DND-41 (cell line): ENCODE data around the gene FHAD1.

Experiments used
- ATAC-seq: fragments of 200-7000 bp; cut with Tn5 transposase; 3 replicates; pipeline ENCODE4 v1.9.1; 2021; ENCODE audit warnings: low read depth; ENCODE audit not compliant: insufficient read depth
- DNase-seq: peaks from one replicate; pipeline ENCODE4 v3.0.0-alpha.2; 2020
- H2AFZ ChIP-seq: 2 replicates; pipeline ENCODE4 v1.6.0; 2012; ENCODE audit warnings: low read depth, low read length
- H3K27ac ChIP-seq: 2 replicates; pipeline ENCODE4 v1.5.1; 2012; ENCODE audit warnings: low read length, inconsistent platforms
- H3K27me3 ChIP-seq: fragments of 200-600 bp; sonication (generic); 2 replicates; pipeline ENCODE4 v1.6.0; 2012; ENCODE audit warnings: low read length, mild to moderate bottlenecking, inconsistent platforms; ENCODE audit not compliant: insufficient read depth, poor library complexity
- H3K36me3 ChIP-seq: 2 replicates; pipeline ENCODE4 v1.5.1; 2012; ENCODE audit warnings: low read length, inconsistent platforms; ENCODE audit not compliant: insufficient read depth
- H3K4me1 ChIP-seq: 2 replicates; pipeline ENCODE4 v1.5.1; 2012; ENCODE audit warnings: mild to moderate bottlenecking, low read length; ENCODE audit not compliant: insufficient read depth
- H3K4me2 ChIP-seq: 2 replicates; pipeline ENCODE4 v1.6.0; 2012; ENCODE audit warnings: mild to moderate bottlenecking, moderate library complexity, low read length, inconsistent platforms; ENCODE audit not compliant: insufficient read depth
- H3K4me3 ChIP-seq, 2 experiments: fragments of 200-600 bp in 1 of 2; shearing (Covaris generic) in 1 of 2; 2 replicates each; pipeline ENCODE4 v1.5.1; 2012 to 2016; ENCODE audit warnings: inconsistent platforms in 2 of 2, low read length in 2 of 2, mild to moderate bottlenecking in 2 of 2, low read depth in 1 of 2, moderate library complexity in 1 of 2
- H3K79me2 ChIP-seq: 2 replicates; pipeline ENCODE4 v1.6.0; 2012; ENCODE audit warnings: low read length, inconsistent platforms; ENCODE audit not compliant: insufficient read depth
- H3K9ac ChIP-seq: 2 replicates; pipeline ENCODE4 v1.6.0; 2012; ENCODE audit warnings: low read depth, mild to moderate bottlenecking, inconsistent platforms, low read length, moderate library complexity
- H3K9me3 ChIP-seq: 2 replicates; pipeline ENCODE4 v1.5.1; 2012; ENCODE audit warnings: low read length, moderate library complexity, mild to moderate bottlenecking, inconsistent platforms; ENCODE audit not compliant: insufficient read depth, severe bottlenecking
- H4K20me1 ChIP-seq: 2 replicates; pipeline ENCODE4 v1.6.0; 2012; ENCODE audit warnings: low read length; ENCODE audit not compliant: insufficient read depth
- EZH2 ChIP-seq: IDR thresholded peaks from 3 replicates; pipeline ENCODE4 v1.6.1; 2012; ENCODE audit warnings: borderline replicate concordance, low read depth, mild to moderate bottlenecking, moderate library complexity, low read length, inconsistent platforms; ENCODE audit not compliant: severe bottlenecking
- TF ChIP-seq, protein P1 (sequence below): IDR thresholded peaks from 2 replicates; pipeline ENCODE4 v1.5.1; 2012; ENCODE audit warnings: borderline replicate concordance, low read length, moderate library complexity, mild to moderate bottlenecking; ENCODE audit not compliant: poor library complexity, severe bottlenecking; ENCODE audit errors: extremely low read depth

Gene FHAD1

DNA sequence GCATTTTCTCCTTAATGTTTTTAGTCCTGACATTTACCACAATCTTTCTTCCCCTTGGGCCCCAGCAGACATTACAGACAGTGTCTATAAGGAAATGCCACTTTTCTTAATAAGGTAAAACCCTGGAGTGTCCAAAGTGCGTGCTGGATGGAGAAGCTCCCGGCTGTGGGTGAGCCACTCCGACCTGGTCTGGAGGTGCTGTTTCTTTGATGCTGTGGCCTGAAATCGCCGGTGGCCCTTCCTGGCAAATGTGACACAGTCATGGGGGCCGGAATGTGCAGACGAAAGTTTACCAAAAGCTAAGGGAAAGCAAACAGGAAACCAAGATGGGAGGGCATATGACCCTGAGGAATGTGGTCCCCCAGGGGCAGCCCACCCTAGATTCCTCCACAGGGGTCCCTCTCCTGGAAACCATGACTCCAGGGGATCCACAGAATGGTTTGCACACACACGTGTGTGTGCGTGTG, 77.9 kb downstream of the FHAD1 start:
- Histone ChIP-seq H3K4me3 (no peak overlapping the region), H3K27me3 (peaks cover 6% of the 10 kb centered on the region), H3K36me3 (no peaks in the 10 kb centered on the region), H3K4me1 (no peaks in the 10 kb centered on the region), H2AFZ (no peak overlapping the region), H4K20me1 (no peaks in the 10 kb centered on the region), H3K4me2 (no peak overlapping the region), H3K27ac (no peak overlapping the region), H3K9ac (no peak overlapping the region), H3K9me3 (peaks cover 2% of the 10 kb centered on the region), H3K79me2 (no peaks in the 10 kb centered on the region)
- DNase-seq (no peak), ATAC-seq (no peak)
- TF ChIP-seq, protein P1, sequence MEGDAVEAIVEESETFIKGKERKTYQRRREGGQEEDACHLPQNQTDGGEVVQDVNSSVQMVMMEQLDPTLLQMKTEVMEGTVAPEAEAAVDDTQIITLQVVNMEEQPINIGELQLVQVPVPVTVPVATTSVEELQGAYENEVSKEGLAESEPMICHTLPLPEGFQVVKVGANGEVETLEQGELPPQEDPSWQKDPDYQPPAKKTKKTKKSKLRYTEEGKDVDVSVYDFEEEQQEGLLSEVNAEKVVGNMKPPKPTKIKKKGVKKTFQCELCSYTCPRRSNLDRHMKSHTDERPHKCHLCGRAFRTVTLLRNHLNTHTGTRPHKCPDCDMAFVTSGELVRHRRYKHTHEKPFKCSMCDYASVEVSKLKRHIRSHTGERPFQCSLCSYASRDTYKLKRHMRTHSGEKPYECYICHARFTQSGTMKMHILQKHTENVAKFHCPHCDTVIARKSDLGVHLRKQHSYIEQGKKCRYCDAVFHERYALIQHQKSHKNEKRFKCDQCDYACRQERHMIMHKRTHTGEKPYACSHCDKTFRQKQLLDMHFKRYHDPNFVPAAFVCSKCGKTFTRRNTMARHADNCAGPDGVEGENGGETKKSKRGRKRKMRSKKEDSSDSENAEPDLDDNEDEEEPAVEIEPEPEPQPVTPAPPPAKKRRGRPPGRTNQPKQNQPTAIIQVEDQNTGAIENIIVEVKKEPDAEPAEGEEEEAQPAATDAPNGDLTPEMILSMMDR: no peak
- no peak for TF ChIP-seq EZH2

DNA sequence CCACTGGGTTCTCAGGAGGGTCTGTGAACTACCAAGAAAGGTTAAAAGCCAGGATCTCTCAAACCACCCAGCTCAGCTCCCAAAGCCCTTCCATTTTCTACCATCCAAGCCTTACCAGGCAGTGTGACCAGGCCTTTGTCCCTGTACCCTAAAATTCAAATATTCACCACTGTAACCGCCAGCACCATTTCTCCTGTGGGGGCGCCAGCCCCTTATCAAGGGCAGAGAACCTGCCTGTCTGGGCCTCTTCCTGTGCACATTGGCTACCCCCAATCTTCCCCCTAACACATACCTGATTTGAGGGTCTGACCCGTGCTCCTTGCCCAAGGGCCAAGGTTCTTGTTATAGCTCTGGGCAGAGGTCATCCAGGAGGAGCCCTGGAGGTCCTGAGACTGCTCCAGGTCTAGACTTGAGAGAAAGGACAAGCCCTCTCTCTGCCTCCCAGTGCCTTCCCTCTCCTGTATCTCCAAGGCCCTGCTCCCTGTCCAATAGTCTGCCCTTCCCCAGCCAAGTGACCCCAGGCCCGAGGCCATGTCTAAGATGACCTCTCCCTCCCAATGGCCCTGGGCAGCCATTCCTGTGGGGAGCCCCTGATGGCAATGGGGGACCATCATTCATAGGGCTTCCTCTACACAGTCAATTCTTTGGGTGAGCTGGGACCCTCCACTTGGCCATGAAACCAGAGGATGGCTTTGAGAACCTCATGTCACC, 78.5 kb downstream of the FHAD1 start:
- H3K4me2 ChIP-seq: no peak overlapping the region
- H3K27ac ChIP-seq: no peak overlapping the region
- no peaks in the 10 kb centered on the region for H3K79me2 ChIP-seq
- no peak overlapping the region for H2AFZ ChIP-seq
- H3K4me3 ChIP-seq: no peak overlapping the region
- H3K9ac ChIP-seq: no peak overlapping the region
- no peak for TF ChIP-seq EZH2
- TF ChIP-seq, protein P1: peak; percentile 16
- H3K9me3 ChIP-seq: no peaks in the 10 kb centered on the region
- no peaks in the 10 kb centered on the region for H3K4me1 ChIP-seq
- no peaks in the 10 kb centered on the region for H3K36me3 ChIP-seq
- DNase-seq: no peak
- no peaks in the 10 kb centered on the region for H4K20me1 ChIP-seq
- peaks cover 6% of the 10 kb centered on the region for H3K27me3 ChIP-seq
- no peak for ATAC-seq

DNA sequence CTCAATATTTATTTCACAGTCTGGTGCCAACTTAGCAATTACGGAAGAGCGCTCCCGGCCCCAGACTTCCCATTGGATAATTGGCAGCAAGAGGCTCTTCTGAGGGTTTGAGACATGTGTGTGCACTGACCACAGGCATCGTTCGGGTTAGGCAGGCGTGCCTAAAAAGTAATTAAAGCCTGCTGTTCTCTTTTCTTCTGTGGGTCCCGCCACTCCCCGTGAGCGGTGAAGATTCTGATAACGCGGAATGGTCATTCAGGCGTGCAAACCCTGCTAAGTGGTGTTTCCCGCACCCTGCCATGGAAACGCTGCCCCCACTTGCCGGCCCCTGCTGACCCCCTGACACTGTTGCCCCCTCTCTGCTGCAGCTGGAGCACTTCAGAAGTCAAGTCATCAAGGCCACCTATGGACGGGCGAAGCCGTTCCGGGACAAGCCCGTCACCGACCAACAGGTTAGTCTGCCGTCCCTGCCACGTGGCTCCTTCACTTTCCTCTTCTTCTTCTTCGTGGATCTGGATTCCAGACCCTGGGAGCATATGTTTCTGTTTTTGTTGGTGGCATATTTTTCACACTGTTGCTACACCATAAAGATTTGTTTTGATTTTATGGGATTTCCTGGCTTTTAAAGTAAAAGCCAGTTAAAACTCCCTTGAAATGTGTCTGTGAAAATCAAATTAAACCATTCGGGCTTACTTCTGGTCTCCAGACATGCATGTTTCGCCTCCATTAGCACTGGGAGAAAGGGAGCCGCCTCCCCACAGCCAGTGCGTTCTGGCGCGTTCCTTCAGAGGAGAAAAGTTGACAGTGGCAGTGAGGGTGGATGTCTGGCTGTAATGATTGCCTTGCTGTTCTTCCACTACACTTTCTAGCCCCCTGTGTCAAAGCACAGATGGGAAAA, 79.9 kb downstream of the FHAD1 start:
- no peaks in the 10 kb centered on the region for H3K79me2 ChIP-seq
- DNase-seq (no peak), ATAC-seq (no peak)
- no peaks in the 10 kb centered on the region for H3K9me3 ChIP-seq
- H3K4me1 ChIP-seq: no peaks in the 10 kb centered on the region
- no peak overlapping the region for H3K9ac ChIP-seq
- peaks cover 6% of the 10 kb centered on the region for H3K27me3 ChIP-seq
- no peak overlapping the region for H2AFZ ChIP-seq
- H3K4me2 ChIP-seq: no peak overlapping the region
- H4K20me1 ChIP-seq: no peaks in the 10 kb centered on the region
- no peak overlapping the region for H3K27ac ChIP-seq
- TF ChIP-seq, protein P1: no peak
- no peak for TF ChIP-seq EZH2
- H3K36me3 ChIP-seq: no peaks in the 10 kb centered on the region
- no peak overlapping the region for H3K4me3 ChIP-seq
